Muscle of leg (tissue), 11 donors: ENCODE data around the gene IP6K1. TPM values are rescaled to one million over a fixed set of nuclear protein-coding genes. Genes with fewer than 3 reads are reported as not detected.
"Not testable (repeated sequence)": the region's sequence is repeated elsewhere in the genome, so short reads cannot be mapped to it uniquely, and the experiment has no call there.

Experiments used
- DNase-seq: peaks from one replicate; pipeline ENCODE4 v3.0.0; 2013
- H3K27ac ChIP-seq: one replicate; pipeline ENCODE4 v1.5.1; 2013; ENCODE audit warnings: mild to moderate bottlenecking, low read length, control low read depth
- H3K27me3 ChIP-seq: one replicate; pipeline ENCODE4 v1.6.1; 2013; ENCODE audit warnings: low read length; ENCODE audit not compliant: control insufficient read depth, insufficient read depth
- H3K36me3 ChIP-seq: one replicate; pipeline ENCODE4 v1.6.1; 2013; ENCODE audit warnings: low read length; ENCODE audit not compliant: control insufficient read depth, insufficient read depth
- H3K4me1 ChIP-seq: one replicate; pipeline ENCODE4 v1.6.1; 2013; ENCODE audit warnings: low read length; ENCODE audit not compliant: control insufficient read depth, insufficient read depth
- H3K4me3 ChIP-seq: one replicate; pipeline ENCODE4 v1.5.1; 2013; ENCODE audit warnings: low read length, control low read depth
- H3K9me3 ChIP-seq: replicated peaks from 2 replicates; pipeline ENCODE4 v1.6.1; 2013; ENCODE audit warnings: low read depth, low read length; ENCODE audit not compliant: control insufficient read depth
- WGBS: methylation state at CpG from one replicate; pipeline ENCODE4 v1.1.5; 2013; ENCODE audit warnings: missing lambda C conversion rate; ENCODE audit not compliant: insufficient coverage; 5-methylcytosine and 5-hydroxymethylcytosine counted together
- polyA plus RNA-seq, 8 donors: library from polyadenylated mRNA; unstranded; fragments of 120-200 nt; gene quantifications; one replicate each; pipeline versions ENCODE4 v1.2.1 to v1.2.3, GENCODE V29; 2013; ENCODE audit warnings: inconsistent platforms in 1 of 8, low replicate concordance in 1 of 8; ENCODE audit not compliant: insufficient read length in 8 of 8, insufficient read depth in 1 of 8
- total RNA-seq: library from RNA; stranded (reverse); fragments of 120-200 nt; gene quantifications from one replicate; pipeline ENCODE4 v1.2.4, GENCODE V29; 2013

IP6K1 gene
- total and polyA plus RNA-seq, 9 donors = 12.6 to 27.2 (median 22.7) TPM

DNA sequence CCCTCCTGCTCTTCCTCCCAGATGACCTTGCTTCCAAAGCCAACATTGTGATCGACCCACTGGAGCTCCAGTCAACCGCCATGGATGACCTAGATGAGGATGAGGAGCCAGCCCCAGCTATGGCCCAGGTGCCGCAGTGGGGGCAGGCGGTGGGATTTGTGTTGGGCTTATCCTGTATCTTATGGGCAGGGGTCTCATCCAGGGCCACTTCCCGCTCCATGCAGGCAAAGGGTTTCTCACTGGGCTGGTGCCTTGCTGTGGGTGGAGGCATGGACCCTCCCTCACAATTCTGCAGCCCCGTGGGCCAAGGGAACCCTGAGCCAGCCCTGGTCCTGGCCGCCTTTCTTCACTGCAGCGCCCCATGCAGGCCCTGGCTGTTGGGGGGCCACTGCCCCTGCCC lies 81.7 kb downstream of the IP6K1 start:
- Histone ChIP-seq H3K4me1 (no peaks in the 10 kb centered on the region), H3K9me3 (no peaks in the 10 kb centered on the region), H3K36me3 (peaks cover 71% of the 10 kb centered on the region), H3K4me3 (no peak overlapping the region), H3K27me3 (no peaks in the 10 kb centered on the region), H3K27ac (no peak overlapping the region)
- DNase-seq = no peak
- 94% methylated on average over 7 of the region's 8 CpGs for WGBS

DNA sequence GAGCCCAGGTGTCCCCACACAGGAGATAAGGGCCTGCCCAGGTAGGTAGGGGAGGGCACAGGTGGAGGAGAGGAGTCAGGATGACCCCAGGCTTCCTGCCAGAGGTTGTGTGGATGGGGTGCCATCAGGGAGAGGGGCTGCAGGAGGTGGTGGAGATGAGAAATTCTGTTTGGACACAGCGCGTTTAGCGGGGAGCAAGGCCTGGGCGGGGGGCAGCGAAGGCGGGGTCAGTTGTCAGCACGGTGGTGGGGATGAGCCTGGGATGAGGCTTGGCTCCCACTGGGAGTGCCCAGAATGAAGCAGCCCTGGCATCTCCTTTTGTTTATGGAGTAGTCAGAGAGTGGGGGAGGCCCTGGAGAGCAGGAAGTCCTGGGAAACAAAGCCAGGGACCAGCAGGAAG lies 82.4 kb downstream of the IP6K1 start:
- no peaks in the 10 kb centered on the region for H3K9me3 ChIP-seq
- no peaks in the 10 kb centered on the region for H3K27me3 ChIP-seq
- H3K27ac ChIP-seq = no peak overlapping the region
- peaks cover 74% of the 10 kb centered on the region for H3K36me3 ChIP-seq
- H3K4me1 ChIP-seq = no peaks in the 10 kb centered on the region
- no peak for DNase-seq
- WGBS = 83% methylated on average over 4 of the region's 7 CpGs
- no peak overlapping the region for H3K4me3 ChIP-seq

DNA sequence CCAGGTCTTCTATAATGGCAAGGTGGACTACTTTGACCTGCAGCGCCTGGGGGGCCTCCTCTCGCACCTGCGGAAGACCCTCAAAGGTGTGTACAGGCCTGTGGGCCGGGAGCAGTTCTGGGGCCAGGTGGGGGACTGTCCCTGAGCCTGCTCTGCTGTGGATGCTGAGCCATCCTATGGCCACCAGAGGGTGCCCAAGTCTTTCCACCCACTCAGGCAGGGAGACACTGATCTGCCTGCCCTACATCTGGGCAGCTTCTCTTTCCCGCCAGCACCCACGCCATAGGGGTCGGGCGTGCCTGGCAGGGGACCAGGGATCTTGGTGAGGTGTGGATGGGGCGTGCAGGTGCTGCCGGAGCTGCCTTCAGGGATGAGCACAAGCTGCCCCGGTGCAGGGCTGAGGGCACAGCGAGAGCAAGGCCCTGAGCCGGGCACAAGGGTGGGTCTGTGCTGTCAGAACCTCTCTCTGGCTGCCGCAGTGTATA lies 82.9 kb downstream of the IP6K1 start:
- H3K9me3 ChIP-seq = no peaks in the 10 kb centered on the region
- no peaks in the 10 kb centered on the region for H3K27me3 ChIP-seq
- 82% methylated on average over 10 of the region's 14 CpGs for WGBS
- no peak overlapping the region for H3K4me3 ChIP-seq
- no peak overlapping the region for H3K27ac ChIP-seq
- peaks cover 78% of the 10 kb centered on the region for H3K36me3 ChIP-seq
- no peaks in the 10 kb centered on the region for H3K4me1 ChIP-seq
- peak; percentile 63 for DNase-seq

DNA sequence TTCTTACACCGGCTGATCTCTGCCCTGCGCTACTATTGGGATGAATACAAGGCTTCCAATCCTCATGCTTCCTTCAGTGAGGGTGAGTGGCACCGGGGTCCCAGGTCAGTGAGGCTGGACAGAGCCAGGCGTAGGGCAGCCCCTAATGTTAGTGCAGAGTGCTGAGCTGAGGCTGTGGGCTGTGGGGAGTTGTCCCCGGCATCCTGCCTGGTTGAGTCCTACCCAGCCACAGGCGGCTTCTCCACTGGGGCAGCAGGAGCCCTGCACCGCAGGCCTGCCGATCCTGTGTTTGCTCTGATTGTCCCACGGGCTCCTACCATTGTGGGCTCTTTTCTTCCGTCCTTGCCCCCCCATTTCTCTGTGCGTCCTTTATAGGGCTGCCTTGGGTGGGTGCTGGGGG lies 83.7 kb downstream of the IP6K1 start:
- no peaks in the 10 kb centered on the region for H3K9me3 ChIP-seq
- 94% methylated on average over 8 of the region's 11 CpGs for WGBS
- no peaks in the 10 kb centered on the region for H3K4me1 ChIP-seq
- H3K36me3 ChIP-seq = peaks cover 86% of the 10 kb centered on the region
- no peak overlapping the region for H3K4me3 ChIP-seq
- H3K27me3 ChIP-seq = no peaks in the 10 kb centered on the region
- no peak for DNase-seq
- no peak overlapping the region for H3K27ac ChIP-seq

DNA sequence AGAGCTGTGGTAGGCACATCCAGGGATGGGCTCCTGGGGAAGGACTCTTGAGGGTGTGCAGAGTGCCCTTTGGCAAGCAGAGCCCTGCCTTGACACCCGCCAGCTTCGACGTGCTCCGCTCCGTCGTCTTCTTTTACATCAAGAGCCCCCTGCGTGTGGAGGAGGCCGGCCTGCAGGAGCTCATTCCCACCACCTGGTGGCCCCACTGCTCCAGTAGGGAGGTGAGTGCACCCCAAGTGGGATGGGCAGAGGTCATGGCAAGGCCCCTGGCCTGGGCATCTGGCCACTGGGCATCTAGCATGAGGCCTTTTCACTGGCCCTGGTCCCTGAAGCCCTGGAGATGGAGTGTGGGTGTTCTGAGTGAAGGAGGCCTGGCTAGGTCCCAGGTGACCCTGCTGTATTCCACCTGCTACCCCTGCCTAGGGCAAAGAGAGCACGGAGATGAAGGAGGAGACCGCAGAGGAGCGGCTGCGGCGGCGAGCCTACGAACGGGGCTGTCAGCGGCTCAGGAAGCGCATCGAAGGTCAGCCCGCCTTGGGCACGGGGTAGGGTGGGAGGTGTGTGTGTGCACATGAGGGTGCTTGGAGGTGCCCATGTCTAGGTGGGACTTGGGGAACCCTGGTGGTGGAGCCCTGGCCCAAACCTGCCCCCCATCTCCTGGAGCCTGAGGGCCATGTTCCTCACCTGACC lies 84.8 kb downstream of the IP6K1 start:
- 78% methylated on average over 19 of the region's 21 CpGs for WGBS
- DNase-seq = no peak
- Histone ChIP-seq H3K27me3 (no peaks in the 10 kb centered on the region), H3K4me1 (no peaks in the 10 kb centered on the region), H3K27ac (no peak overlapping the region), H3K36me3 (peaks cover 90% of the 10 kb centered on the region), H3K4me3 (no peak overlapping the region), H3K9me3 (no peaks in the 10 kb centered on the region)

DNA sequence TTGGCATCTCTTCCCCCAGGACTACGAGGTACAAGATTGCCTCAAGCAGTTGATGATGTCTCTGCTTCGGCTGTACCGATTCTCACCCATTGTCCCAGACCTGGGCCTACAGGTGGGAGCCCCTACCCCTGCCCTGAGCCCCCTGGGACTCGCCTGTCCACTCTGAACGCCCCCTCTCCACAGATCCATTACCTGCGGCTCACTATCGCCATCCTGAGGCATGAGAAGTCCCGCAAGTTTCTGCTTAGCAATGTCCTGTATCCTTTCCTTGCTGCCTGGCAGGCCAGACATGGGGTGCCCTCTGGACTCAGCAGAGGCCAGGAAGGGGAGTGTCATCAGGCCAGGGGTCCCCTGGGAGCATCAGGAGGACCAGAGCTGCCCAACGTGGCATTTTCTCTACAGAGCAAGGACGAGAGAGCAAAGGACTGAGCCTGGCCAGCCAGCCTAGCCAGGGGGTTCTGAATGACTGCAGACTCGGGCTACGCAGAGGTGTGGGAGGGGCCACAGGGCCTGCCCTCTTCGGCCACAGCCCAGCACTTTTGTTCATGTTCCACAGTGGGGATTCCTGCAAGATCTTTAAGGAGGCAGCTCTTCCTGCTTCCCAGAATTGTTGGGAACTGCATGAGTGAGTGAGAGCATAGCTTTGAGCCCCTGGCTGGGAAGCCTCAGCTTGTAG lies 85.8 kb downstream of the IP6K1 start:
- H3K27me3 ChIP-seq = no peaks in the 10 kb centered on the region
- no peak overlapping the region for H3K4me3 ChIP-seq
- peaks cover 82% of the 10 kb centered on the region for H3K36me3 ChIP-seq
- H3K4me1 ChIP-seq = no peaks in the 10 kb centered on the region
- H3K9me3 ChIP-seq = no peaks in the 10 kb centered on the region
- 68% methylated on average over 12 of the region's 13 CpGs for WGBS
- H3K27ac ChIP-seq = no peak overlapping the region
- no peak for DNase-seq

DNA sequence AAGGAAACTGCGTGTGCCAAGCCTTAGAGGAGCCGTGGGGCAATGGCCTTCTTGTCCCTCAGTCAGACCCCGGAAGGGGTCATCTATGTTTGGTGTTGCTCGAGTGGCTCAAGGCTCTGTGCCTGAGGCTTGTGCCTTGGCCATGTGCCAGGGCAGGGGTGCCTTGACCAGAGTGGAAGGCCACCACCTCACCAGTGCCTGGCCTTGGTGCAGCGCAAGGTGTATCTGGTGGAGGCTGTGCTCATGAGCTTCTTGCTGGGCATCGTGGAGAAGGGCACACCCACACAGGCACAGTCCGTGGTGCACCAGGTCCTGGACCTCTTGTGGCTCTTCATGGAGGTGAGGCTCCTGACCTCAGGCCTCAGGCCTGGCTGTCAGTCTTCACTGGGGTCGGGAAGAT lies 86.3 kb downstream of the IP6K1 start:
- no peak for DNase-seq
- peaks cover 6% of the 10 kb centered on the region for H3K4me1 ChIP-seq
- no peak overlapping the region for H3K27ac ChIP-seq
- no peaks in the 10 kb centered on the region for H3K9me3 ChIP-seq
- peaks cover 76% of the 10 kb centered on the region for H3K36me3 ChIP-seq
- H3K27me3 ChIP-seq = no peaks in the 10 kb centered on the region
- no peak overlapping the region for H3K4me3 ChIP-seq
- WGBS = 87% methylated on average over 8 of the region's 8 CpGs

DNA sequence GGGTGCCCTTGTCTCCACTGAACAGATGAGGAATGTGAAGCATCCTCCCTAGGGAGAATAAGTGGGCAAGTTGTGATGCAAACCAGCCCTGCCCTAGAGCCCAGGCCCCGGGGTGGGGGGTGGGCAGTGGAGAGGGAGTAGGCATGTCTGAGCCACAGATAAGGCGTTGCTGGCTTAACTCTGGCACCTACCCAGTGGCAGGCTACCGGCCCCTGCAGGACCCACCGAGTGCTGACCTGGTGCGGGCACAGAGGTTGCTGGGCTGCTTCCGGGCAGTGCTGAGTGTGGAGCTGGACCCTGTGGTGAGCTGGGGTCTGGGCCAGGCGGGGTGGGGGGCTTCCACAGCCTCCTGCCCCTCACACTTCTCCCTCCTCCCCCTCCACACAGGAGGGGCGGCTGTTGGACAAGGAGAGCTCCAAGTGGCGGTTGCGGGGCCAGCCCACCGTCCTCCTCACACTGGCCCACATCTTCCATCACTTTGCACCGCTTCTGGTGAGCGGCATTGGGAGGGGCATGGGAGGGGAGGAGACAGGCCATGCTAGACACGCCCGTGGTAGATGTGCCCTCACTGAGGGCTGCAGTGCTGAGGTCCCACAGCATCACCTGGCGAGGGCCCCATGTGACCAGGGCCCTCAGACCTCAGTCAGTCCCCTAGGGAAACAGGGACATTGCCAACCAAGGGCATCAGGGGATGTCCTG lies 86.9 kb downstream of the IP6K1 start:
- Histone ChIP-seq H3K36me3 (peaks cover 70% of the 10 kb centered on the region), H3K4me3 (no peak overlapping the region), H3K4me1 (peaks cover 10% of the 10 kb centered on the region), H3K27me3 (no peaks in the 10 kb centered on the region), H3K9me3 (no peaks in the 10 kb centered on the region), H3K27ac (no peak overlapping the region)
- WGBS = 82% methylated on average over 9 of the region's 16 CpGs
- no peak for DNase-seq

DNA sequence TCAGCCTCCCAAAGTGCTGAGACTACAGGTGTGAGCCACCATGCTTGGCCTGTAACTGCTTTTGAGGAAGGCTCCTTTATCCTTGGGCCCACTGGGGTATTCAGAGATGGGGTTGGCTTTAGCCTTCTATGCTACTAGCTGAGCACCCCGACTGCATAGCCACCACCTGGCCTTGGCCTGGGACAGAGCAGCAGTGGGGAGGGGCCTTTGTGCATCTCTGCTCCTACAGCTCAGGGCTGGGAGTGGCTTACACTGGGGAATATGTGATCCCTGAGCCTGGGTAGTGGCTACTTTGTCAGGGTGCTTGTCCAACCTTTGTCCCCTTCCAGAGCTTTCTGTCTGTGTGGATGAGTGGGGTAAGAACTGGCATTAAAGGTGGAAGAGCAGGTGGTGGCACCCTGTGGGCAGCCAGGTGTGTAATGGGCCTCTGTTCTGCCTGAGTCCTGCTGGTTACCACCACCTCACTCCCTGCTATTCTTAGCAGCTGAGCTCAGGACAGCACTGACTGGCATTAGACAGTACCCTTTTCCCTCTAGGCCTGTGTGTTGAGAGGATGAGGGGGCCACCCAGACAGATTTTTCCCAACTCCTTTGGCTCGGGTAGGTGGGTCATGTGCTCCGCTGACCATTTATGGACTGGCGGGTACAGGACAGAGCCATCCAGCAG lies 90.9 kb downstream of the IP6K1 start:
- H3K4me1 ChIP-seq = peaks cover 25% of the 10 kb centered on the region
- no CpG with 5 or more reads among the region's 4 CpGs for WGBS
- not testable (repeated sequence) for H3K4me3 ChIP-seq, H3K9me3 ChIP-seq, DNase-seq, H3K27me3 ChIP-seq
- peaks cover 31% of the 10 kb centered on the region for H3K36me3 ChIP-seq
- H3K27ac ChIP-seq = peak overlapping the region; percentile 85
